T-cell (primary cell): ENCODE measurements around the gene CRYBG2. TPM values are rescaled to one million over a fixed set of nuclear protein-coding genes. Genes with fewer than 3 reads are reported as not detected.
"Not testable (repeated sequence)": the region's sequence is repeated elsewhere in the genome, so short reads cannot be mapped to it uniquely, and the experiment has no call there.

Experiments used
- ATAC-seq, 4 experiments: fragments of 200-7000 bp in 3 of 4; fragments of 150-1000 bp in 1 of 4; cut with Tn5 transposase; replicated peaks in 1 of 4; 1 replicate in 3 of 4; 2 replicates in 1 of 4; pipeline ENCODE4 v1.10.0; 2021; ENCODE audit warnings: moderate library complexity in 3 of 4, mild to moderate bottlenecking in 2 of 4, moderate number of reproducible peaks in 1 of 4
- CTCF ChIA-PET, 2 donors: fragments of 300-600 bp; sonication (Branson Sonifier 250); formaldehyde crosslinking; loops; one replicate each; lab custom pipeline; 2022; ENCODE audit warnings: antibody characterized with exemption in 2 of 2; lab: Charles Lee
- POLR2A ChIA-PET, 2 donors: fragments of 300-600 bp; sonication (Branson Sonifier 250); formaldehyde crosslinking; loops; one replicate each; lab custom pipeline; 2022; ENCODE audit warnings: antibody characterized with exemption in 2 of 2; lab: Charles Lee
- DNase-seq, 35 experiments: peaks; one replicate each; pipeline versions ENCODE4 v3.0.0 to v3.0.0-alpha.2; 2013 to 2023
- H3K27ac ChIP-seq: one replicate; pipeline ENCODE4 v1.5.1; 2013; ENCODE audit warnings: low read length
- H3K27me3 ChIP-seq, 2 experiments: replicated peaks in 1 of 2; 1 replicate in 1 of 2; 2 replicates in 1 of 2; pipeline versions ENCODE4 v1.6.1 to v1.7.0; 2013; ENCODE audit warnings: low read length in 1 of 2, mixed read lengths in 1 of 2; ENCODE audit not compliant: control insufficient read depth in 2 of 2, insufficient read depth in 2 of 2; ENCODE audit errors: extremely low read depth in 1 of 2
- H3K36me3 ChIP-seq, 2 donors: 1 replicate in 1 of 2; 2 replicates in 1 of 2; pipeline versions ENCODE4 v1.6.1 to v1.7.0; 2013; ENCODE audit warnings: low read length in 1 of 2; ENCODE audit not compliant: control insufficient read depth in 2 of 2, insufficient read depth in 1 of 2; ENCODE audit errors: extremely low read depth in 1 of 2
- H3K4me1 ChIP-seq, 2 experiments: 1 replicate in 1 of 2; 2 replicates in 1 of 2; pipeline versions ENCODE4 v1.6.1 to v1.7.0; 2013; ENCODE audit warnings: low read length in 2 of 2, mixed read lengths in 1 of 2; ENCODE audit not compliant: insufficient read depth in 2 of 2, control insufficient read depth in 1 of 2; ENCODE audit errors: extremely low read depth in 1 of 2
- H3K4me3 ChIP-seq, 2 donors: 1 replicate in 1 of 2; 2 replicates in 1 of 2; pipeline versions ENCODE4 v1.5.1 to v1.7.0; 2013; ENCODE audit warnings: mild to moderate bottlenecking in 2 of 2, low read length in 1 of 2, moderate library complexity in 1 of 2; ENCODE audit not compliant: control insufficient read depth in 1 of 2; ENCODE audit errors: extremely low read depth in 1 of 2
- H3K9me3 ChIP-seq: 2 replicates; pipeline ENCODE4 v1.7.0; 2013
- H3K27ac Mint-ChIP-seq, 2 donors: one replicate each; pipeline ENCODE4 v1.8.0; 2020 to 2021; ENCODE audit warnings: mild to moderate bottlenecking in 2 of 2, mixed read lengths in 2 of 2
- H3K27me3 Mint-ChIP-seq, 2 donors: one replicate each; pipeline ENCODE4 v1.8.0; 2021 to 2022; ENCODE audit warnings: mixed read lengths in 2 of 2
- H3K36me3 Mint-ChIP-seq: one replicate; pipeline ENCODE4 v1.8.0; 2021; ENCODE audit warnings: mixed read lengths
- H3K4me1 Mint-ChIP-seq, 3 donors: one replicate each; pipeline ENCODE4 v1.8.0; 2020 to 2022; ENCODE audit warnings: mixed read lengths in 3 of 3, mild to moderate bottlenecking in 1 of 3
- H3K4me3 Mint-ChIP-seq, 3 donors: one replicate each; pipeline ENCODE4 v1.8.0; 2020 to 2022; ENCODE audit warnings: mild to moderate bottlenecking in 3 of 3, mixed read lengths in 3 of 3, moderate library complexity in 3 of 3
- H3K9me3 Mint-ChIP-seq, 3 donors: one replicate each; pipeline ENCODE4 v1.8.0; 2020 to 2022; ENCODE audit warnings: mixed read lengths in 3 of 3
- WGBS: methylation state at CpG from one replicate; pipeline ENCODE4 v1.1.5; 2013; ENCODE audit warnings: missing lambda C conversion rate; ENCODE audit not compliant: insufficient coverage; 5-methylcytosine and 5-hydroxymethylcytosine counted together
- total RNA-seq, 35 experiments: library from RNA in 6 of 35; stranded (reverse) in 6 of 35; fragments of 120-200 nt in 1 of 35; gene quantifications; one replicate each; pipeline versions ENCODE4 v1.2.1 to v1.2.4 and lab custom pipeline; 2013 to 2026

The CRYBG2 gene
- total RNA-seq, 5 donors from 2014 or later (not counting 1 experiment from before 2014, with no cell fraction given) = 3.0 to 7.3 (median 5.1) TPM

DNA sequence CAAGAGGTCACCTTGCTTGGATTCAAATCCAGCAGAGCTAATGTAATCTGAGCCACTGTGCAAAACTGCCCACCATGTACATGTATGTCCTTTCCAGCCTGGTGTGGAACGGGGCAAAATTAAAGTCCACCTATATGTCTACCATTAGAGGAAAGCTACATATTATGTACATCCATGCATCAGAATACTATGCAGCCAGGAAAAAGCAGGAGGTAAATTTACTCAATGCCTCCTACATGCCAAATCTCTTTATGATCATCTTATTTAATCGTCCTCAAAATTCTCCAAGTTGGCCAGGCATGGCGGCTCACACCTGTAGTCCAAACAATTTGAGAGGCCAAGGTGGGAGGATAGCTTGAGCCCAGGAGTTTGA is 24.9 kb upstream of the CRYBG2 start:
- Mint-ChIP-seq H3K27me3 (no peaks in the 10 kb centered on the region), H3K9me3 (no peaks in the 10 kb centered on the region), H3K4me3 (peak overlapping the region; percentile 59 to 74 (median 59)), H3K4me1 (peaks cover 66 to 73% (median 67%) of the 10 kb centered on the region in 3 donors), H3K36me3 (no peaks in the 10 kb centered on the region), H3K27ac (peak overlapping the region; percentile 87 to 99)
- no peaks in the 10 kb centered on the region for H3K36me3 ChIP-seq
- peaks cover 40 to 69% of the 10 kb centered on the region in 2 experiments for H3K4me1 ChIP-seq
- no peaks in the 10 kb centered on the region for H3K9me3 ChIP-seq
- DNase-seq (no peak), ATAC-seq (no peak)
- peak overlapping the region; percentile 85 for H3K27ac ChIP-seq
- ChIA-PET POLR2A (interaction anchor here in 1 of 2 donors (0.5 kb wide), 1 partner anchor 1867 kb away, joined by 3 read pairs; no protein-coding TSS in a partner anchor), CTCF (interaction anchor here (0.6 to 2.2 kb wide), 10 partner anchors 13 to 1690 kb away, joined by 3 to 18 read pairs (median 4); partner anchors contain the start of gene SH3BGRL3 (in 1 of the 2))
- no CpG with 5 or more reads among the region's 3 CpGs for WGBS
- H3K27me3 ChIP-seq = no peaks in the 10 kb centered on the region
- no peak overlapping the region for H3K4me3 ChIP-seq

DNA sequence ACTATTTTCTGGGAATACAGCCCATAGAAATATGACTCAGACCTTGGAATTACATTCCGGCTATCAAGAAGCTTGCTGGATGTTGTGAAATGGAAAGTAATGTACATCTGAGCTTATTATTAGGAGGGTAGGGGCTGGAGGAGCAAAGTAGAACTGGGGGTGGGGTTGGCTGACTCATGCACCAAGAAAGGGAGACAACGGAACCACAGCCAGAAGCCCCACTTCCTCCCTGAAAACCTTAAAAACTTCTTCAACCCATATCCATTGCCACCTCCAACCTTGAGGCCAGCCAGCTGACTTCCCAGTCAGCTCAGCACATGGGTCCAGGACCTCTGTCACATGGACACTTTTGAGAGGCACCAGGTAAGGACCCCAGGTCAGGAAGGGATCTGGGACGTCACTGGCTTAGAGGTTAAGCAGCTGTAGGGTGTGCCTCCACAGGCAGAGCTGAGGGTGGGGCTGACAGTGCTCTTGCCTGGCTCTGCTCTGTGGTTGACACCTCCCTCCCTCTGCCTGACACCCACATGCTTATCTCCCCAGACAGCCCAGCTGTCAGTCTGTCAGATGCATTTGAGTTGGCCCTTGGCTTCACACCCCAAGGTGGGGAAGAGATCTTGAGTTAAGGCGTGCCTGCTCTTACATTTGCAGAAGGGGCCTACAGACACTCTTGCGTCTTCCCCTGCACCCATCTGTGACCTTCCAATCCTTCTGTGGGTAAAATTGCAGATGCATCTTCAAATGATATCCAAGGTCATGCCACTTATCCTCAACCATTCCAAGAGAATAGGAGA is 24.4 kb upstream of the CRYBG2 start:
- Mint-ChIP-seq H3K4me1 (peaks cover 71 to 78% (median 72%) of the 10 kb centered on the region in 3 donors), H3K27me3 (no peaks in the 10 kb centered on the region)
- H3K36me3 ChIP-seq = no peaks in the 10 kb centered on the region

DNA sequence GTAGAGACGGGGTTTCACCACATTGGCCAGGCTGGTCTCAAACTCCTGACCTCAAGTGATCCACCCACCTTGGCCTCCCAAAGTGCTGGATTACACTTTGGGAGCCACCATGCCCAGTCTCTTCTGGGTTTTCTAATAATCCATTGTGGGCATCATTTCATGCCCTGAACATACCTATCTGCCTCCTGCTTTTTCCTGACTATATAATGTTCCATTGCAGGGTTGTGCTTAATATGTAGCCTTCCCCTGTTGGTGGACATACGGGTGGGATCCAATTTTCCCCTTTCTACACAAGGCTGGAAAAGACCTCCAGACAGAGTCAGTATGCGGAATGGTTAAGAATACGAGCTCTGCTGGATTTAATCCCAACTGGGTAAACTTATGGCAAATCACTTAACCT is 22.1 kb upstream of the CRYBG2 start:
- DNase-seq (no peak), ATAC-seq (no peak)
- H3K27me3 Mint-ChIP-seq = no peaks in the 10 kb centered on the region
- H3K4me1 ChIP-seq = peaks cover 54 to 91% of the 10 kb centered on the region in 2 experiments
- H3K4me1 Mint-ChIP-seq = peaks cover 86 to 94% (median 92%) of the 10 kb centered on the region in 3 donors
- 100% methylated on average over 4 of the region's 4 CpGs for WGBS
- H3K27ac Mint-ChIP-seq = peak overlapping the region; percentile 87 to 99
- peak overlapping the region in 1 of 3 donors; percentile 74 for H3K4me3 Mint-ChIP-seq
- POLR2A ChIA-PET = interaction anchor here in 1 of 2 donors (0.7 kb wide), 1 partner anchor 1525 kb away, joined by 3 read pairs; no protein-coding TSS in a partner anchor
- CTCF ChIA-PET = interaction anchor here in 1 of 2 donors (1.4 kb wide), 1 partner anchor 142 kb away, joined by 4 read pairs; the partner anchor contains the start of gene CEP85
- no peaks in the 10 kb centered on the region for H3K9me3 Mint-ChIP-seq
- no peak overlapping the region for H3K27ac ChIP-seq
- no peaks in the 10 kb centered on the region for H3K36me3 ChIP-seq
- H3K36me3 Mint-ChIP-seq = no peaks in the 10 kb centered on the region
- no peak overlapping the region for H3K4me3 ChIP-seq
- H3K9me3 ChIP-seq = no peaks in the 10 kb centered on the region
- H3K27me3 ChIP-seq = no peaks in the 10 kb centered on the region

More for the DNA sequence above, 24.4 kb upstream of the CRYBG2 start:
- Histone ChIP-seq H3K27ac (peak overlapping the region; percentile 85), H3K27me3 (no peaks in the 10 kb centered on the region), H3K4me1 (peaks cover 45 to 70% of the 10 kb centered on the region in 2 experiments), H3K4me3 (peak overlapping the region; percentile 23 to 29), H3K9me3 (no peaks in the 10 kb centered on the region)
- Mint-ChIP-seq H3K36me3 (no peaks in the 10 kb centered on the region), H3K9me3 (no peaks in the 10 kb centered on the region), H3K4me3 (peak overlapping the region; percentile 59 to 74 (median 59)), H3K27ac (peak overlapping the region; percentile 87 to 99)
- ChIA-PET CTCF (interaction anchor here (0.5 to 2.2 kb wide), 17 partner anchors 8 to 145 kb away, joined by 3 to 18 read pairs (median 4); partner anchors contain the start of genes CEP85 (in 1 of the 2) and SH3BGRL3 (in 1 of the 2)), POLR2A (interaction anchor here (0.5 to 1.0 kb wide), 3 partner anchors 16 to 1868 kb away, joined by 3 to 5 read pairs (median 3); no protein-coding TSS in a partner anchor)
- 0% methylated on average over 4 of the region's 5 CpGs for WGBS
- ATAC-seq (peak; percentile 97 to 98 (median 98)), DNase-seq (peak; percentile 60 to 89 (median 77))

DNA sequence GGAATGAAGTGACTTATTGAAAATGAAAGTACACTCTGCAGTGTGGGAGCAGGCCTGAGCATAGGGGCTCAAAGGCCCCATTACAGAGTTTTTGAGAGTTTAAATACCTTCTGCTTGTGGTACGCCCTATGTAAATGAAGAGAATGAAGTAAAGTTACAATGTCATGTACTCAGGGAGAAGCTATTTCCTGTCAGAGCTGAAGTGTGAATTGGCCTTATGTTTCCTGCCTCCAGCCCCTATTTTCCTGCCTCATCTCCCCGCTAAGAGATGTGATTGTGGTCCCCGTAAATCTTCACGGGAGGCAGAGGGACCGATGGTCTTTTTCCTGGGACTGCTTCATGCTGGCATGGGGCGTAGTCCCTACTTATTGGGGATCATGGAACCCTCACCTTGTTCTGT is 21.2 kb upstream of the CRYBG2 start:
- ATAC-seq (no peak), DNase-seq (peak in 1 of 35 experiments; percentile 46)
- ChIA-PET POLR2A (interaction anchor here in 1 of 2 donors (1.2 kb wide), 1 partner anchor 249 kb away, joined by 4 read pairs; no protein-coding TSS in a partner anchor), CTCF (interaction anchor here (0.9 to 2.5 kb wide), 4 partner anchors 9 to 141 kb away, joined by 4 to 10 read pairs (median 4); partner anchors contain the start of gene CEP85 (in 1 of the 2))
- Mint-ChIP-seq H3K9me3 (no peaks in the 10 kb centered on the region), H3K27ac (peak overlapping the region; percentile 87 to 99), H3K4me3 (peak overlapping the region; percentile 6 to 74 (median 46)), H3K27me3 (no peaks in the 10 kb centered on the region), H3K36me3 (no peaks in the 10 kb centered on the region), H3K4me1 (peaks cover 92 to 98% (median 96%) of the 10 kb centered on the region in 3 donors)
- H3K27ac ChIP-seq = peak overlapping the region; percentile 60
- 10% methylated on average over 2 of the region's 6 CpGs for WGBS
- H3K36me3 ChIP-seq = no peaks in the 10 kb centered on the region
- H3K4me3 ChIP-seq = no peak overlapping the region
- no peaks in the 10 kb centered on the region for H3K27me3 ChIP-seq
- no peaks in the 10 kb centered on the region for H3K9me3 ChIP-seq
- peaks cover 60 to 98% of the 10 kb centered on the region in 2 experiments for H3K4me1 ChIP-seq

DNA sequence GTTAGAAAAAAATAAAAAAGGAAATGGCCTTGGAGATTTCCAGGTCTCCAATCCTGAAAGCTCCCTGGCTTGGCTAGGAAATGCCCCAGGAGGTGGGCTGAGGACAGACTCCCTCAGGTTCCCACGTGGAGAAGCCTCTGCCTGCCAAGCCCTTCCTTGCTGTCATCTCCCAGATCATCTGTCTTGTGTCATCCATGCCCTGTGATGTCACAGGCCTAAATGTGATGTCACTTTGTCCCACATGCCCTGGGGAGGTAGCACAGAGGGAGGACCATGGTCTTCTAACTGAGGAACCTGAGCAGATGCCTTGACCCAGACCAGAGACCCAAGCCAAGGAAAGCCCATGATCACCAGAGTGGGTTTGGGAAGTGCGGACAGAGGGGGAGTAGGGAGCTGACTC is 20.4 kb upstream of the CRYBG2 start:
- H3K4me3 Mint-ChIP-seq = peak overlapping the region in 2 of 3 donors; percentile 6 to 74
- not testable (repeated sequence) for H3K9me3 ChIP-seq, H3K36me3 Mint-ChIP-seq, H3K4me3 ChIP-seq, H3K27me3 Mint-ChIP-seq, DNase-seq, ATAC-seq, H3K27me3 ChIP-seq, H3K36me3 ChIP-seq, H3K9me3 Mint-ChIP-seq
- WGBS = 89% methylated on average over 1 of the region's 2 CpGs
- ChIA-PET POLR2A (interaction anchor here in 1 of 2 donors (1.2 kb wide), 1 partner anchor 248 kb away, joined by 4 read pairs; no protein-coding TSS in a partner anchor), CTCF (interaction anchor here (1.1 to 2.5 kb wide), 5 partner anchors 10 to 140 kb away, joined by 3 to 10 read pairs (median 4); partner anchors contain the start of gene CEP85 (in 1 of the 2))
- H3K27ac ChIP-seq = peak overlapping the region; percentile 60
- peaks cover 58 to 98% of the 10 kb centered on the region in 2 experiments for H3K4me1 ChIP-seq
- peaks cover 92 to 100% (median 96%) of the 10 kb centered on the region in 3 donors for H3K4me1 Mint-ChIP-seq
- peak overlapping the region; percentile 87 to 99 for H3K27ac Mint-ChIP-seq

DNA sequence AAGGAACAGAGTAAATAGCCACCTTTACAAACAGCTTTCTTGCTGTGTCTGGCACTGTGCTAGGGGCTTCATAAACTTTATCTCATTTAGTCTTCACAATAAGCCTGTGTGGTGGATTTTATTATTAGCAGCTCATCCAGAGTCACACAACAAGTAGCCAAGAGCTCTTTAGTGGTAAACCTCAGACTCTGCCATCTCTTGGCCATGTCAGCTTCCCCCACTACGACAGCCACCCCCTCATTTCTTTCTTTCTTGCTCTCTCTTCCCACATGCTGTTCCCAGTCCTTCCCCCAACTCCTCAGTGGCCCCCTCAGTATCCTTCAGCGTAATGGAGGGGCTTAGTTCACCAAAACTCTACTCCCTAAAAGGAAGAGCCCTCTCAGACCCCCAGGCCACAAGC is 19.9 kb upstream of the CRYBG2 start:
- H3K9me3 Mint-ChIP-seq = no peaks in the 10 kb centered on the region
- DNase-seq = no peak
- peak overlapping the region; percentile 87 to 99 for H3K27ac Mint-ChIP-seq
- no peaks in the 10 kb centered on the region for H3K9me3 ChIP-seq
- POLR2A ChIA-PET = no interaction called here
- H3K4me3 Mint-ChIP-seq = peak overlapping the region in 2 of 3 donors; percentile 14 to 74
- WGBS = 40% methylated on average over 2 of the region's 2 CpGs
- H3K36me3 ChIP-seq = no peaks in the 10 kb centered on the region
- H3K36me3 Mint-ChIP-seq = no peaks in the 10 kb centered on the region
- peaks cover 56 to 98% of the 10 kb centered on the region in 2 experiments for H3K4me1 ChIP-seq
- peaks cover 88 to 94% (median 92%) of the 10 kb centered on the region in 3 donors for H3K4me1 Mint-ChIP-seq
- no peaks in the 10 kb centered on the region for H3K27me3 ChIP-seq
- H3K27ac ChIP-seq = peak overlapping the region; percentile 60
- H3K4me3 ChIP-seq = no peak overlapping the region
- CTCF ChIA-PET = interaction anchor here (1.1 to 2.5 kb wide), 3 partner anchors 10 to 89 kb away, joined by 3 to 10 read pairs (median 5); no protein-coding TSS in a partner anchor
- ATAC-seq = no peak
- no peaks in the 10 kb centered on the region for H3K27me3 Mint-ChIP-seq
